ENCODE data around the gene STUM.

The STUM gene

DNA sequence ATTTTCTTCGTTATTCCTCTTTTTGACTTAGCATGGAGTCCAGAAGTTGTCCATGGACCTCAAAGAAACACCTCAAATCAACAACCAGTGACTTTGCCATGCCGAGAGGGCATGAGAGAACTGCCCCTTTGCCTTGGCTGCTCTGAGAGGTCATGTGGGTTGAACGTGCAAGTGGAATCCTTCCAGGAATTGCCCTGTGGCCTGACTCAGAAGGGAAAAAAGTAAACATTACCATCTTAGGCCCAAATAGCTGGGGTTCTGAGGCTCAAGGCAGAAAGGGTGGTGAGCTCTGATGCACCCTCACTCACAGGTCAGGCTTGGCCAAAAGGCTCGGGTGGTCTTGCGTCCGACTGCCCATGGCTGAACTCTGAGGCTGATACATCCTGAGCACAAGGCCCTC is 15.1 kb downstream of the STUM start:
- no peak for DNase-seq

DNA sequence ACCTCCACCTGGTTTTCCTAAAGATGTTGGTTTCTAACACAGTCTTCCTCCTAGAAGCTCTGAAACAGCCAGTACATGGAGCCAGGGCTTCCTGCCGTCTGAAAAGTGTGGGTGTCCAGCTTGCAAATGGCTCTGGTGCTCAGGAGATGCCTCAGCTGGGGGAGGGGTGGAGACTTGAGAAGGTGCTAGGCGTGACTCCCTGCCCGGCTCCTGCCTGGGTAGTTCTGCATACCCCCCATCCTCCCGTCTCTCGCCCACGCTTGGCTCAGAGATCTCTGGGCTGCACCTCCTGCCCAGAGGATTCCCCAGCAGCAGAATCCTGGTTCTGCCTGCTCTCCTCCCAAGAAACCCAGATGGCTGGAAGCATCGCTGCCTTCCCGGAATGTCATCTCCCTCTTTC is 16.9 kb downstream of the STUM start:
- no peak for DNase-seq

DNA sequence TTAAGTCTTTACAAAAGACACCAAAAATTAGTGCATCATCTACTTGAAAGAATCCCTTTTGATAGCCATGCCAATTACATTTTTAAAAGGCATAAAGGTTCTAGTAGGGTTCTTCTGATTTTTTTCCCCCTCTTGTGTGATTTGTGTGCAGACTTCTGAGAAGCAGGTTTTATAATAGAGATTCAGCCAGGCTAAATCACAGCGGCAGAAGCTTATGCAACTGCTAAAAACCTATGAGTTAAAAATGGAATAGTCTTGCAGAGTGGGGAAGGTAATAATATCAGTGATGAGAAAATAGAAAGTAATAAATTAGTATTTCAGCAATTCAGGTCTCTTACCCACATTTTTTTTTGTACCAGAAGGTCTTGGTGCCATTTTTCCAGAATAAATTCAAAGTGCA is 17.7 kb downstream of the STUM start:
- DNase-seq: no peak

DNA sequence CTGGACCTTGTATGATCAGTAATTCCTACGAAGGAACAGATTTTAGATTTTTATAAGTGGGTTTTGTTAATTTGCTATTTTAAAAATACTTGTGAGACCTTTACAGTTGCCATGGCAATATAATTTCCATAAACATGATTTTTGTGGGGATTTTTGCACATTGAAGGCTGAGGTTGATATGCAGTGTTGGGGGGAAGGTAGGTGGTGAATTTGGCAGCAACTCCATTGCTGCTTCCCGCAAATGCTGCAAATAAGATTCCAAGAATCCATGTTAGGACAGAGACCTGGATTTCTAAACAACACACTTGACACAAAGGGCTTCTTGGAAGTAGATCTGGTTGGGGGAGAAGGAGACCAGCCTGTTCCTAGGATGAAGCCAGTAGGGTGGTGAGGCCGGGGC is 18.2 kb downstream of the STUM start:
- no peak for DNase-seq

DNA sequence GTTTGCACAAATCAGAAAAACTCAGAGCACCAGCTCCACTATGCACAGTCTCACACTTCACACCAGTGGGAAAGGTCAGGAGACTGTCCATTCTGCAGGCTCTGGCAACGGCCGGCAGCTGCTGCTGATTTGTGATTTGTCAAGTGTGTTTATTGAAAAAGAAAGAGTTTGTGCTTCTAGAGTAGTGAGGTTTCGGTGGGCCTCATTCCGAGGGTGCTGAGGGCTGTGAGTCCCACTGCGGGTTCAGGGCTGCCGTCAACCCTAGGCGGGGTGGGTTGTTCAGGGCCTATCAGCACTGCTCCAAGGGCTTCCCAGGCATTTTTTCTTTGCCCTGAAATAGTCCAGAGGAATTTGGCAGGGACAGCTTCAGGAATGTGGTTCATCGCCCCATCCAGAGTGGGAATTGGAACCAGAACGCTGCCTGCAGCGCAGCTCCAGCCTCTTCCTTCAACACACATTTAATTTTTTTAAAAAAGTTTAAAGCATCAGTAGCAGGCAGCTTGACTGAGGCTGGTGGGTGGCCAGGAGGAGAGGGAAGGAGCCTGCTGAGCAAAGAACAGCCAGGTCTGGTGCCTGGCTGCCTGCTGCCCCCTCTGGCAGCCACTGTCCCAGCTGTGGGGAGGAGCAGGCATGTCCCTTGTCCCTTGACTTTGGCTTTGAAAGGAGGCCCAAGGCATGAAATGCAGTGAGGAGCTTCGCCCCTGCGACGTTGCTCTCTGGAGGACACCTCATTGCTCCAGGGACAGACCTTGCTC is 19.7 kb downstream of the STUM start:
- DNase-seq: no peak

DNA sequence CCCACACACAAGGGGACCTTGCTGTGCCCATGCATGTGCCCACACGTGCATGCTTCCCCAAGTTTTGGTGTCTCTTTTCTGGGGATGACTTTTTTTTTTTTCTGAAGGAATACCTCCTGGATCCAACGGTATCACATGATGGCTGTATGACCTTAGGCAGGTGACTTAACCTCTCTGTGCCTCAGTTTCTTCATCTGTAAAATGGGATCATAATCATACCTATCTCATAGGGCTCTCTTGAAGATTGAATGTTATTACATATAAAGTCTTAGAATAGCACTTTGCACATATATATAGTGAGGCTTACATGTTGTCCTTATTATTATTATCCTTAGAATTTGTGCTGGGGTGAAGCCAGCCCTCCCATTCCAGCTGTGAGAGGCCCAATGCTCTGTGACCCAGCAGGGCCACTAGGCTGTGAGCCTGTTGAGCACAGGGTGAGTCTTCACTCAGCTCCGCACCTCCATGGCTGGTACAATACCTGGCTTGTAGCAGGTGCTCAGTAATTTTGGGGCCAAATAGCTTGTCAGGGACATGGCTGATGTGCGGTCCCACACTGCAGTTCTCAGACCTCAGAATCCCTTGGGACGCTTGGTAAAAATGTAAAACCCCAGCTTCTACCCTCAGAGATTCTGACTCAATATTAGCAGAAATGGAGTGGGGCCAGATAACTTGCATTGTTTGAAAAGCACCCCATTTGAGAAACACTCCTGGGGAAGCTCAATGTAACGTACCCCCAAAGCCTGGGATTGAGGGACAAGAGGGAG is 20.6 kb downstream of the STUM start:
- no peak for DNase-seq

DNA sequence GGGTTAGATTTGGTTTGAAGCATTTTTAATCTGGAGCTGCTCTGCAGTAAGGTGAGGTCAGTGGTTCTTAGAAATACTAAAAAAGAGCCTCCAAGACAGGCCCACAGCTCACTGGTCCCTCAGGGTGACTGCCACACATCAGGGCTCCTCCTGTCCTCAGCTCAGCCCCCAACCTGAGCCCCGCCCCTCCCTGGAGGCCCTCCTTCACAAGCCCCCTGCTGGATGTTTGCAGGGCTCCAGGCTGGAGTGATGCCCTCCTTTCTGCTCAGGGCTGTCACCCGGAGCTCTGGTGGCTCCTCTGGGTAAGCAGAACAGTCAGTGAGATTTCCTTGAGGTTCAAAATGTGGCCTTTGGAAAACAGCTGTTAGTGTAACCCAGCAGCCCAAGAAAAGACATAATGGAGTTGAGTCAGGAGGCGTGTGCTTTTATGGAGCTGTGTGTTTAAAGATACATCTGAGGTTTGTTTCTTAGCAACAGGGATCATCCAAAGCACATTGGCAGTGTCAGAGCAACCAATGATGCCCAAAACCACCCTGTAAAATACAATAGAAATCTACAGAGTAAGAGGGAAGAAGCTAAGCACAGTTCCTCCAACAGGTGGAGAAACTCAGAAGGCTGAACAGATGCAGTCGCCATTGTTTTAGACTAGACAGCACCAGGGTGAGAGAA is 21.4 kb downstream of the STUM start:
- DNase-seq: no peak

DNA sequence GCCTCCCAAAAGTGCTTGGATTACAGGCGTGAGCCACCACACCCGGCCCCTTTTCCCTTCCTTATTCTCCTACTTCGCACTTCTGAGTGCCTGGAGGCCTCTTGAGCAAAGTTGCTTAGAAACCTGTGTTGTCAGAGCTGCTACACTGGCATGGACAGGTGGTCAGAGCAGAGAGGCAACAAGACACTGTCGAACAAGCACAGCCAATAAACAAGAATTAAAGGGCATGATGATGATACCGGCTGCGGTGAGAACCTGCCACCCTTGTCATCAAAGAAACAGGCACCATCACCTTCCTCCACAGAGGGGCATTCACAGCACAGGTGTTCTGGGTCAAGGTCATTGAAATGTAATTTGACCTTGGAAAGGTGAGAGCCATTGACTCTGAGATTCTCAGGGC is 23.3 kb downstream of the STUM start:
- DNase-seq: no peak

DNA sequence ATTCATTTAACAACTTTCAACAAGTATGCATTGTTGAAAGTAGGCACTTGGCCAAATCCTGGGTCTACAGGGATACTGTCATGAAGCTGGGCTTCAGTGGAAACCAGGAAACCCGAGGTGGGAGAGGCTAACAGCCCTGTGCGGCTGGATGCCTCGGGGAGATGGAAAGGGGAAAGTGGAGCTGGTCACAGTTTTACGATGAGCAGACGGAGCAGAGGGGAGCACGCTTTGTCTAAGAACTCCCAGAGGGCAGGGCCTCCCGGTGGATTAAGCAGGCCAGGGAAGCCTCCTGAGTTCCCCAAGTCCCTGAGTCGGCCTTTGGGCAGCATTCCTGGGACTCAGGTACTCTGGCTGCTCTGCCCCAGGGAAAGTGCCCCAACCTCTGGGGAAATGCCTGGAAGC is 23.8 kb downstream of the STUM start:
- DNase-seq: no peak

DNA sequence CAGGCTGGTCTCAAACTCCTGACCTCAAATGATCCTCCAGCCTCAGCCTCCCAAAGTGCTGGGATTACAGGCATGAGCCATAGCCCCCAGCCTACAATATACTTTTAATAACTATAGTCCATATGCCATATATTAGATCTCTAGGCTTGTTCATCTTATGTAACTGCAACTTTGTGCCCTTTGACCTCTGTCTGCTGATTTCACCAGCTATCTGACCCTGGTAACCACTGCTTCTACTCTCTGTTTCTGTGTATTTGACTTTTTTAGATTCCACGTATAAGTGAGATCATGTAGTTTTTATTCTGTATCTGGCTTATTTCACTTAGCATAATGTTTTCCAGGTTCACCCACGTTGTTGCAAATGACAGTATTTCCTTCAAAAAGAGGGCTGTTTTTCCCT is 25.5 kb downstream of the STUM start:
- DNase-seq: no peak

DNA sequence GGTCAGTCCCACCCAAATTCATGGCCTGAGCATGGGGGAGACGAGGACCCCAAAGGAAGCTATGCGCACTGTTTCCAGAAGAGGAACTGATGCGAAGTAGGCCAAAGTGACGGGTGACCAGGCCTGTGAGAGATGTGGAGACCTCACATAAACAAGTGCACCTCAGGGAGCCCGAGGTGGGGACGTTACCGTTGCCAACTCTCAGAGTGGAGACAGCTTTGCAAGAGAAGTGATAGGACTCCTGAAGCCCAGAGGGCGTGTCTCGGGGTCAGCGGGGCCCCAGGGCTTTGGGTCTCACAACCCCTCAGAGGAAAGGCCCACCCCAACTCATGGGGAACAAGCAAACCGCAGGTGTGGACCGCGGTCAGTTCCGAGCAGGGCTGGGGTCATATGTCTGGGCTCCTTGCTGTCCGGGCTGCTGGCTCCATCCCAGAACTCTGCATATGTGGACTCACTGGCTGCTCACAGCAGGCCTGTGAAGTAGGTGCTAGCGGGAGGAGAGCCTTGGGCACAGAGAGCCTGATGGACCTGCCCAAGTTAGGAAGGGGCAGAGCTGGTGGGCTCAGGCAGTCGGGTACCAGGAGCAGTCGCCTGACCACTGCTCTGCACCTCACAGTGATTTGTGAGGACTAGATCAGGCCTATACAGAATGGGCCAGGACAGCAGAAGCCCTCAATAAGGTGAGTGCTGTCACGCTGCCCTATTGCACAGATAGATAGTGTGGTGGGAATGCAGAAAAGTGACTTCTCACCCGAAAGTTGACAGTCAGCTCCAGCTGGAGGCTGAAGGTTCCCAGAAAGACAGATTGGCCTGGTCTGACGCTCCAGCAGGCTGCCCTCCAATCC is 26.2 kb downstream of the STUM start:
- DNase-seq: no peak

DNA sequence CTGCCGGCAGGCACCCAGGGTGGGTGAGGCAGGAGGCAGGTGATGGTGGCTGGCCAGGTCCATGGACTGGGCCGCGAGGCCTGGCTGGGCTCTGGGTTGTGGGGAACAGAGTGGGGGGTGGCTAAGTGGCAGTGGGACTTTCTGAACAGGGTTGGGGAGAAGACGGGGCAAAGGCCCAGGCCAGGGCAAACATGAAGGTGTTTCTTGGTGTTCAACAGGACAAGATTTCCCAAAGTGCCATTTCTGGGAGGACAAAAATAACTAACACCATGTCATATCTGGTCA is 26.8 kb downstream of the STUM start:
- DNase-seq: no peak

DNA sequence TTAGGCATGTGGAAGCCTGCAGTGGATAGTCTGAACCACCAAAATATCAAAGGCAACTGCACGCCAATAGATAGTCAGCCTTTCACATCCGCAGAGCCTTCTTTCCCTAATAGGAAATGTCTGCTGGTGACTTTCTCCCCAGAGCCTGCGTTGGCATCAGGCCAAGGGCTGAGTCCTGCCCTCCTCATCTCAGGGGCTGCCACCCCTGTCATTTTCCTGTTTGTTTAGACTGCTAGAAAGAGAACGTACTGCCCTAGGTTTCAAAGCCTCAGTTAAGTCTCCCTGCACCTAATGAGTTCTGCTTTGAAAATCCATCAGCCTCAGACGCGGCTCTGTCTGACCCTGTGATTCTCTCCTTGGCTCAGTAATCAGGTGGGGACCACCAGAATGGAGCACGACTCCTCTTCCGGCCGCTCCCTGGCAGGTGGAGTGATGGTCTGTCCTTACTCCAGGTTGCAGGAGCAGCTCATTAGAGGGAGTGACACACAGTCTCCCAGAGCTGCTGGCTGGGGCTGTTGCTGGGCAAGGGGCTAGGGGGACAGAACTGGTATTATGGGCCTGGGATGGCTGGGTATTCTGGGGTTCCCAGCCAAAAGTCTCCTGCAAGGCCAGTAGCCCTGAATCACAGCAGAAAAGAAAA is 27.3 kb downstream of the STUM start:
- no peak for DNase-seq

DNA sequence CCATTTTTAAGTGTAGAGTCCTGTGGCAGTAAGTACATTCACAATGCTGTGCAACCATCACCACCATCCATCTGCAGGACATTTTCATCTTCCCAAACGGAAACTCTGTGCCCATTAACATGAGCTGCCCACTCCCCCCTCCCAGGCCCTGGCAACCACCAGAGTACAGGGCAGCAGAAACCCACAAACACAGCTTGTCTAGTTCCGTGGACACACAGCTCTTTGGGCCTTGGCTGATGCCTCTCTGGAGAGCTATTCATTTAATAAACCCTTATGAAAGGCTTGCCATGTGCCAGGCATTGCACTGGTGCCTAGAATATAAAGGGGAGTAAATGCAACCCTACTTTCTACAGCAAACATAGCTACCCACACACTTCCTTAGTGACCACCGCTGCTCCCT is 28.0 kb downstream of the STUM start:
- no peak for DNase-seq

DNA sequence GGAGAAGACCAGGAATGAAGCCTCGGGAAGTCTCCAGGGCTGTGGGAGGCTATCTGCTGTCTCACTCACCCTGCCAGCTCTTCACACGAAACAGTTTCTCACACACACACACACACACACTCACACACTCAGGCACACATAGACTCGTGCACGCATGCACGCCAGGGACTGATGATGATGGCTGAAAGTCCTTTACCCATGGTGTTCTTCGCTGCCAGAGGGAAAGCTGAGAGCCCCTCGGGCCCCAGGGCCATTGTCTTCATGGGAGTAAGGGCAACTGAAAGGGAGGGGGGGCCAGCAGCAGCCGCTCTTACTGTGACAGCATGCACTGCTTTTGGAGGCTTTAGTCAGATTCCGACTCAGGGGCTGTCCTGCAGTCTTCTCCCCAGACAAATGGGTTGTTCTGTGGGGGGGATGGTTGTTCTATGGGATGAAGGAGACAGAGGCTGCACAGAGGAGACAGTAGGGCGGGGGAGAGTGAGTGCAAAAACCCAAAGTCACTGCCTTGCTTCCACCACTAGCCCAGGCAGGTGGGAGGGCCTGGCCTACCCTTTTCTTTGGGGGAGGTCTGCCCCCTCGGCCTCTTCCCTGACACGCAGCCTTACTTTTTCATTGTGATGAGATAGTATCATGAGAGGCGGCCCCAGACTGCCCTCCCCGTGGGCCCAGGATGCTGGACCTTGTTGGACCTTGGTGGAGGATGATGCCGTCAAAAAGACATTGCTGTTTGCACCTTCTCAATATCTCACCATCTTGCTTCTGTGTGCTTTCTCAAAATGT is 29.0 kb downstream of the STUM start:
- DNase-seq: no peak

DNA sequence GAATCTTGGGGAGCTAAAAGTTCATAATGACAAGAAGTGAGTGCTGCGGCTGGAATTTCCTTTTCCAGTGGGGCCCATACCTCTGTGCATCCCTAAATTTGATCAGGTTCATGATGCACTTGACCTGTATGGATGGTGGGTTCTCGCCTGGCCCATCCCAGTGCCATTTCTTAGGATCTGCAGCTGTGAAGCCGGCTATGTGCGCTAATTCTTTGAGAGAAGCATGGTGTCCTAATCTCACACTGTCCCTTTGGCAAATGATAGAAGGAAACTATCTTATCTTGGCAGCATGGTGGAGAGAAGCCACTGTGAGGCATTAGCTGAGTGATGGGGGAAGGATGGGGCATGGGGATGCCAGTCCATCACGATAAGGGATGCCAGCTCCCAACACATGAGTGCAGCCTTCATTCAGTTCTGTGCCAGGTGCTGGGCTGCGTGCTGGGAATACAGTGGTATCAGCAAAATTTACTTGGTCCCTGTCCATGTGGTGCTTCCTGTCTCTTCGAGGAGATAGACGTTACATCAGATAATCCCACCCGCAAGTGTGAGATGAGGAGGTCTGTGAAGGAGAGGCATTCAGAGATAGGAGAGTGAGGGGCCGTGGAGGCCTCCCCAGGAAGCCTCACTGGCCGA is 30.5 kb downstream of the STUM start:
- no peak for DNase-seq

DNA sequence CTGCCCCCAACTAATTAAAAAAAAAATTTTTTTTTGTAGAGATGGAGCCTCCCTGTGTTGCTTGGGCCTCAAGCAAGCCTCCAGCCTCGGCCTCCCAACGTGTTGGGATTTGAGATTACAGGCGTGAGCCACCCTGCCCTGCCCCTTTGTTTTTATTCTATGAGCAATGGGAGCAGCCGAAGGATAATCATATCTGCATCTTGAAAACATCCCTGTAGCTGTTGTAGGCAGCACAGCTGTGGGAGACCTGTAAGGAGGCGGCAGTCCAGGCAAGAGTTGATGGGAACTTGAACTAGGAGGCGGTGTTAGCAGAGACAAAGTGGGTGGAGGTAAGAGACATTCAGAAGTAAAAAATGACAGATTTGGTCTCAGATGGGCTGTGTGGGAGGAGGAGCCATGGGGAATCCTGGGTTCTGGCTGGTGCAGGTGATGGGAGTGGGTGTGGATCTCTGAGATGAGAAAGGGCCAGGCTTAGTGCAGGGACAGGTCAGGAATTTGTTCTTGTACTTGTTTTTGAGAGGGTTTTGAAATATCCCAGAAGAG is 31.3 kb downstream of the STUM start:
- DNase-seq: no peak

DNA sequence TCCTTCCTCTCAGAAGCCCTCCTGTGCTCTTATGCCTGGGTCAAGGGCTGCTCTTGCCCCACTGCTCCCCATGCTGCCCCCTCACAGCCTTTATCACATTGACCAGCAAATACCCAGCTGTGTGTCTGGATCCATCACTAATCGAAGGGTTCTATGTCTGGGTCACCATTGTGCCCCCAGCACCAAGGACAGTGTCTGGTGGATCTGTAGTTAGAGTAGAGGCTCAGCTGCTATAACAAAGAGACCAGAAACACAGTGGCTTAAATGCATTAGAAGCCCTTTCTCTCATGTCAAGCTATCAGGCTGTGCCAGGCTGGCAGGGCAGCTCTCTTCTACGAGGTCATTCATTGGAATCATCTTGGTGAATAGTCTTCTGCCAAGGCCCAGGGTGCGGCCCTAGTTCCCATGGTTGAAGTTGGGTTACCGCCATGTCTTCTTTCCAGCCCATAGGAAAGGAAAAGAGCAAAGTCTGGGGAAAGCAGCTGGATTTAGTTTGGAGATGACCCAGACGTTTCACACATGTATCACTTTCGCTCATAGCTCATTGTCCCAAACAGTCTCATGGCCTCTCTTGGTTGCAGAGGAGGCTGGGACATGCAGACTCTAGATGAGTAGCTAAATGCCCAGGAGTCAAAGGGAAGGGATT is 32.2 kb downstream of the STUM start:
- no peak for DNase-seq

DNA sequence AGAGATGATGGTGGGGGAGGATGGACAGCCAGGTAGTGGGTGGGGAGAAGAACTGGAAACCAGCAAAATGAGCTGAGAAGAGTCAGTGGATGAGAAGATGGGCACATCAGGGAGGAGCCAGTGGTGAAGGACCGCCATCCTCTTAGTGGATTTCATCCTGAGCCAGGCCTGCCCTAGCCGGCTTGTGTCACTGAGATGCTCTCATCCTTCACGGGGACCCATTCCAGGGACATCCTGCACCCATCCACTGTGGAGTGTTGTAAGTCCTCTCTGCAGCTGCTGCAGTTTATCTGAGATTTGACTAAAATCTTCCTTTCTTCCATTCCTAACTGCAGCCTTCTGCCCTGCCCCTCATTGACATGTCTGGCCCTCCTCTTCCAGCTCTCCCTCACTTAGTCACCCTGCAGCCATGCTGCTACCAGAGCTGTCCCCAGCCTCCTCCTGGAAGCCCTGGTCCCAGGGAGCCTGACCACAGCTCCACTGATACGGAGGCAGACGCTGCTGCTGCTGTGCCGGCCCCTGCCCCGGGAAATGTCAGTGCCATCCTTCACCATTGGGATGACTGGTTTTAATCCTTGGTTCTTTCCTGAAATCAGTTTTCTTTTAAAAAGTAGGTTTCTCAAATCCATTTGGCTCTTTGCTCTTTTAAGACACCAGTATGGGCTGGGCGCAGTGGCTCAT is 33.2 kb downstream of the STUM start:
- DNase-seq: no peak

DNA sequence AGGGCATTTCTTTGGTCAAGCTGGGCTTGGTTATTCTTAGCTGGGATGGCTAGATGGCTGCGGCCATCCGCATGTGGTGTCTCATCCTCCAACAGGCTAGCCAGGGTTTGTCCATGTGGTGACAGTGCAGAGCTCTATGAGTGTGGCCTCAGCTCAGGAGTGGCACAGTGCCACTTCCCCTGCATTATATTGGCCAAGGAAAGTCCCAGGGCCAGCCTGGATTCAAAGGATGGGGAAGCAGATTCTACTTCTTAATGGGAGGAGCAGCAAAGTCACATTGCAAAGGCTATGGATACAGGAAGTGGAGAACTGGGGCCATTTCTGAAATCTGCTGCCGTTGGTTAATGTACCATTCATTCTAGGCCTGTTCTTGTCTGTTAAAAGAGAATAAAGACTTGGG is 34.4 kb downstream of the STUM start:
- DNase-seq: no peak
